Right kidney (tissue), 1 donor: Measurements from ENCODE around the gene AVL9.

ENCODE experiments used
- DNase-seq: peaks from one replicate; pipeline ENCODE4 v3.0.0-alpha.2; 2016

The AVL9 gene

DNA sequence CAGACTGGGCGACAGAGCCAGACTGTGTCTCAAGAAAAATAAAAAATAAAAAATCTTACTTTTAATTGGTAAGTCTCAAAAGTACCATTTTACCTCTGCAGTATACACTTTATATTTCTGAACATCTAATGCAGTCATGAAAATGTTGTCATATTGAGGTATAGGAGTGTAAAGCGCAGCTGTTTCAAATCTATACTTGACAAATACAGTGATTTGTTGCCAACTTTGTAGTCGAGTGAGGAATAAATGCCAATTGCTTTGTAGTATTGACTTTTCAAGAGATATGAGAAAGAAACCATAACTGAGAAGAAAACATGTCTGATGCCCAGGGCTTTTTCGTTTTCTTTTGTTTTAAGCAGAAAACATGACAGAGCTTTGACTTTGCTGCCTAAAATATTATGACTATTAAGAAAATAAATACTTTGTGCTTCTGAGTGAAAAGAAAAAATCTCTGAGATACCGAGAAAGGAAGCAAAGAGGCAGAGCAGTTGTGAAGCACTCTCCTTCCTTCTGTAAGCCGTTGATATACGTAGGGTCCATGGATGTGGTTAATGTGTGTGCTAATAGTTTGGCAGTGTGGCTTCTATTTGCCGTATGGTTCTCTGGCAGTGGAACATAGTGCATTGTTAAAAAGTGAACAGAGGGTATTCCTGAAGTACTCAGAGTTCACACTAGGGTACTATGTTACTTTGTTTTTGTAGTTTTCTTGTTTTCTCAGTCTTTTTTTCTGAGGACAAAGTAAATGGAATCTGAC, 38.2 kb downstream of the AVL9 start:
- DNase-seq, result no peak

DNA sequence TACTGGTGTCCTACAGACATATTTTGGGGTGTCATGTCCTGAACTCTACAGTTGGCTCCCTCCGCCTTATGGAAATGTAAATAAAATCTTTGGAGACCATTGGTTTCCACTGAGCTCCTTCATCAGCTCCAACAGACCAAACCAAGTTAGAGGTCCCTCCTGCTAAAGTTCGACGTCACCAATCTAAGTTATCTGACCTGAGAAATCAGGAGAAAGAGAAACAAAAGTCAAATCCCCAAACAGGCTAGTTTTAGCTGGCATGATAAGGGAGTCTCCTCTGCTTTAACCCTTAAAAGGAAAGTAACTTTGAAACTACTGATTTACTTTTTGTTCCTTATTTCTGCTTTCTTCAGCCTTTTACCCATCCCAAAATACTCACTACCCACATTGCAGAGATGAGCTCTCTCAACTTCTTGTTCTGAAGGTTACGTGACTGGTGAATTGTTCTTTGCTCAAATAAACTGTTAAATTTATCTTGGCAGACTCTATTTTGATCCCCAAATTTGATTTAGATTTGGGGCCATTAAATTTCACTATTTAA, 39.9 kb downstream of the AVL9 start:
- DNase-seq, result no peak

DNA sequence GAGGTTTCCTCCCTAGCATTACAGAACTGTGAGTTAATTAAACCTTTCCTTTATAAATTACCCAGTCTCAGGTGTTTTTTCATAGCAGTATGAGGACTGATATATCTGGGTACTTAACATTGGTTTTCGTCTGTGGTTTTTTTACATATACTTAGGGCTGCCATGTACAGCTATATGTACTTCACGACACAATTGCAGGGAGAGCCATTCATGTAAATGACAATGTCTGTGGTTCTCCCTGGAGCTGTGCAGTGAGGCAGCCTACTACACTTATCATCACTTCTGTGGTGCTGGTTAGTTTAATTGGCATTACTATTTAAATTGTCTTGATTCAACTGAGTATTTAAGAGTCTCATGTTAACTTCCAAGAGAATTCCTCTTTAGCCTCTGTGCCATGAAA, 40.7 kb downstream of the AVL9 start:
- DNase-seq, result no peak

DNA sequence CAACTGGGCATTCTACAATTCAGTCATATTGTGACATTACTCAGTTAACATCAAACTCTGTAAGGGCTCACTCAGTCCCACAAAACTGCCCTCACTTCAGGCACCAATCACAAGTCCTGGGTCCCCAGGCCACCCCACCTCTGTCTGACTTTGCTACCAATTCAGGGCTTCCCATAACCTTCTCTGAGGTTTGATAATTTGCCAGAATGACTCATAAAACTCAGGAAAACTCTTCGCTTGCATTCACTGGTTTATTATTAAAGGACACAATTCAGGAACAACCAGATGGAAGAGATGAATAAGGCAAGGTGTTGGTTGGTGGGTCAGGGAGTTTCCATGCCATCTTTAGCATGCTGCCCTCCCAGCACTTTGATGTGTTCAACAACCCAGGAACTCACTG, 41.3 kb downstream of the AVL9 start:
- no peak for DNase-seq

DNA sequence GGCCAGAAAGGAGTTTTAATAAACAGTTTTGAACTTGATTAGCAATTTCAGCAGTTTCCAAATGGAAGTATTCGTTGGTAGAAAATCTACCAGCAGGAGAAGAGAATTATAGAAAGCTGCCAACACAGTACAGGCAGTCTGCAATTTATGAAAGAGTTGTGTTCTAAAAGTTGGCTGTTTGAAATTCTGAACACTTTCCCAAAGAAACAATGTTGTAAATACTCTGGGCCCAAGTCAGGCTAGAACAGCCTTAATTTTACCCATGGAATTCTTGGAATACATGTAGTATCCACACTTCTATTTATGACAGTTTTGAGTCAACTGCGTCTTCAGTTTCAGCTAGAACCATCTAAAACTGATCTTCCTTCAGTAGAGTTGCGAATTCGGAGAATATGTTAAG, 42.5 kb downstream of the AVL9 start:
- DNase-seq, result no peak

DNA sequence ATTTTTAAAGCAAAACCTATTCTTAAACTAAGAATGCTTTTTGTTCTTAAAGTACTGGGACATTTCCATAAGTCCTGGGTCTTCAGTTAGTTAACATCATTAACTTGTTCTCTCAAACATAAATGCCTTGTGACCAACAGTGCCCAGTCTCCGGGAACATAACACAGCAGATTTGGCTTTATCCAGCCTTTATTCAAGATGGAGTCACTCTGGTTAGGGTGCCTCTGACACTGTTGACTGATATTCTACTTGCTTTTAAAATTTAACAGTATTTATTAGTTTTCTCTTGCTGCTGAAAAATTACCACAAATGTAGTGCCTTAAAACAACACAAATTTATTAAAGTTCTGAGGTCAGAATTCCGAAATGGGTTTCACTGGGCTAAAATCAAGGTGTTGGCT, 44.1 kb downstream of the AVL9 start:
- DNase-seq, result no peak

DNA sequence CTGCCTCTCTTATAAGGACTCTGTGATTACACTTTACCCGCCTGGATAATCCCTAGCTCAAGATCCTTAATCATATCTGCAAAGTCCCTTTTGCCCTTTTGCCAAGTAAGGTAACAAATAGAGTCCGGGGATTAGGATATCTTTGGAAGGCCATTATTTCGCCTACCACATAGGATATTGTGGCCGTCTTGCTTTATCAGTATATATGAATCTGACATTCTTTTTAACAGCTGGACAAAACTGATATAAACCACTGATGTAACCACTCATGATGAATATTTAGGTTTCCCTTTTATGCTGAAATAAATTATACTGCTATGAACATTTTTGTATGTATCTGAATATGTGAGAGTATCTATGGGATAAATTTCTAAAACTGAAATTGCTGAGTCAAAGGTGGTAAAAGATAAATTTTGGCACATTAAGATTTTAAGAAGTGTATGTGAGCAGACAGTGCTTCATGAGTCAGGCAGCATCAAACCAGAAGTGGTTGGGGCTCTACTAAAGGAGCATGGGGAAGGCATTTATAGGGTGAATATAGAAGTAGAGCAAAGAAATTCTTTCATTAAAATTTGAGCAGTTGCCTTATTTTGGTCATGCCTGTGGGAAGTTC, 44.7 kb downstream of the AVL9 start:
- no peak for DNase-seq

DNA sequence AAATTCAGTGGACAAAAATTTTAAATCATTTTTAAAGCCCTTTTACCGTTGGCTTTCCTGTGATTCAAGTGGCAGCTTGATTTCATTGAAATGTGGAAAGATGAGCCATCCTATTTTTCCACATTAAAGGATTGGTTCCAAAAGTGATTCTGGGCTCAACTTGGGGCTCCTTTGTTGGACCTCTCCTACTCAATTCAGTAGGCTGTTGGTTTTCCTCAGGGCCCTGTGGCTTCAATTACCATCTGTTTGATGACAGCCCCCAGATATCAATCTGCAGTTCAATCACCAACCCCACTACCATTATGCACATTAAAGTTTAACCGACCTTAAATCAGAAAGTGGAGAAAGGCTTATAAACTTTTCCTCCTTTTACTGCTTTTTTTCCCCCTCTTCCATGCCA, 47.3 kb downstream of the AVL9 start:
- DNase-seq, result no peak

DNA sequence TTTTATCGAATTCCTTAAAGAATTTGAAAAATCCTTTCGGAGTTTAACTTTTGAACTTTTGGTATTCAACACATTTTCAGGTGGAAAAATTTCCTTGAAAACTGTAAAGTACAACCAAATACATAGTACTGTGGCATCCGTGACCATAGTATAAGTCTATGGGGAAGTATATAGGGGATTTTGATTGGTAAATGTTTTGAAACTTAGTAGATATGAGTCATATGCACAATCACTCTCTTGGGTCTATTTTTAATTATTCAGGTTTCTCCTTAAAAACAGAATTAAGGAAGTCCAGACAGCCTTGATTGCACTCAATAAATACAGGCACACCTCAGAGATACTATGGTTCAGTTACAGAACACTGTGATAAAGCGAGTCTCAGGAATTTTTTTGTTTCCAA, 64.2 kb downstream of the AVL9 start:
- DNase-seq, result no peak

DNA sequence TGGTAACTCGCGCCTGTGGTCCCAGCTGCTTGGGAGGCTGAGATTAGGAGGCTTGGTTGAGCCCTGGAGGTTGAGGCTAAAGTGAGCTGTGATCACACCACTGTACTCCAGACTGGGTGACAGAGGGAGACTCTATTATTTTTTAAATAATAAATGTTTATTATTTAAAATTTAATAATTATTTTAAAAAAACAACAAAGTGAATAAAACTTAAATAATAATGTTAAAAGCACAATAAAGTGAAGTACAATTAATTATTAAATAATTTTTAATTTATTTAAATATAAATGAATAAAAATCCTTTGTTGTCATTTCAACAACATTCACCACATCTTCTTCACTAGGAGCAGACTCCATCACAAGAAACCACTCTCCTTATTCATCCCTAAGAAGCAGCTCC, 64.8 kb downstream of the AVL9 start:
- DNase-seq, result no peak

DNA sequence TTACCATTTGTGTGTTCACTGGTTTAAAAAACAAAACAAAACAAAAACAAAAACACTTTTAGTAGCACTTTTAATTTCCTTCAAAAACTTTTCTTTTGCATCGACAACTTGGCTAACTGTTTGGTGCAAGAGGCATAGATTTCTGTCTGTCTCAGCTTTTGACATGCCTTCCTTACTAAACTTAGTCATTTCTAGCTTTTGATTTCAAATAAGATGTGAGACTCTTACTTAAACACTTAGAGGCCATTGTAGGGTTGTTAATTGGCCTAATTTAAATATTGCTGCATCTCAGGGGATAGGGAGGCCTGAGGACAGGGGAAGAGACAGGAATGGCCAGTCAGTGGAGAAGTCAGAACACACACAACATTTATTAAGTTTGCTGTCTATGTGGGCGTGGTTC, 66.3 kb downstream of the AVL9 start:
- no peak for DNase-seq

DNA sequence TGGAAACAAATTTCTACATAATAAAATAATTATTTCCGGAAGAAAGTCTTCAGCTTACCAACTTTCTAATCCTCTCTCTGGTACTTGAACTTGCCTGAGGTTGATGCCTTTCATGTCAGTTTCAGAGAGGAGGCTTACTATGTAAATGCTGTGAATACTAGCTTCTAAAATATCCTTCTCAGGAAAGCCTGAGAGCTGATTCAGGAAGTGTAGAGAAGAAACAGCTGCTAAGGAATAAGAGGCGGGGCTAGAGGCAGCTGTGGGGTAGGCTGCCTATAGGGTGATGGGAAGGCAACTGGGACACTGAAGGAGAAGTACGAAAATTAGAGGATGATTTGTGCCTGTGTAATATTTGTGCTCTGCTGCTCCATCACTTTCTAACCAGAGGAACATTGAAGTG, 69.3 kb downstream of the AVL9 start:
- no peak for DNase-seq

DNA sequence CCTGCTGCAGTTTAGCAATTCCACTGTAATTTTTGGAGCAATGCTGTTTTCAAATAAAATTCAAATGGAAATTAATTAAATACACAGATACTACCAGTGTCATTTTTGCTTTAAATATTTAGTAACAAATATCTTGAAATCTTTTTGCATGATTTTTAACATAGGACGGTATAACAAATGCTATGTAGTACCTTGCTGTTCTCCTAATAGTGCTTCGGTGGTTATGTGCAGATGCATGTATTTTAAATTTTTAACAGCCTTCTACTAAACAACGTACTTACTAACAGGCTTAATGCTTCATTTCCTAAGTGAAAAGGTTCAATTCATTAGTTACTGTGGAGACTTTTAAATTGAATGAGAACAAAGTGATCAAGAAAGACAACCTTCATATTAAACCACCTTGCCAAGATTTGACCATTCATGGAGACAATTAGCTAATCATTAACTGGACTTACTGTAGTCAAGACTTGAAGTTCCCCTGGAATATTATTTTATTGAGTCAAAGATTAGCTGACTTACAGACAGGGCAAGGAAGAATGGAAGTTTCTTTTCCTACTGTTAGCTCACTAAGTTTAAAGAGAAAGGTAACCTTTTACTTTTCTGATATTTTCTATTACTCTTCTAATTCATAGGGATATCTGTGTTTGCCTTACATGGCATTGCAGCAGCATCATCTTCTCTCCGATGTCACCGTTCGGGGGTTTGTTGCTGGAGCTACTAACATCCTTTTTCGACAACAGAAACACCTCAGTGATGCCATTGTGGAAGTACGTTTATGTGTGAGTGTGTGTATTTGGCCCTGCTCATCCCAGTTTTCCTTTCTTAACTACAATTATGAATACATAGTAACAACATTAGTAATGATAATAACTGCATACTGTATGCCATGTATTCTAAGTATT, 74.3 kb downstream of the AVL9 start:
- DNase-seq, result no peak

DNA sequence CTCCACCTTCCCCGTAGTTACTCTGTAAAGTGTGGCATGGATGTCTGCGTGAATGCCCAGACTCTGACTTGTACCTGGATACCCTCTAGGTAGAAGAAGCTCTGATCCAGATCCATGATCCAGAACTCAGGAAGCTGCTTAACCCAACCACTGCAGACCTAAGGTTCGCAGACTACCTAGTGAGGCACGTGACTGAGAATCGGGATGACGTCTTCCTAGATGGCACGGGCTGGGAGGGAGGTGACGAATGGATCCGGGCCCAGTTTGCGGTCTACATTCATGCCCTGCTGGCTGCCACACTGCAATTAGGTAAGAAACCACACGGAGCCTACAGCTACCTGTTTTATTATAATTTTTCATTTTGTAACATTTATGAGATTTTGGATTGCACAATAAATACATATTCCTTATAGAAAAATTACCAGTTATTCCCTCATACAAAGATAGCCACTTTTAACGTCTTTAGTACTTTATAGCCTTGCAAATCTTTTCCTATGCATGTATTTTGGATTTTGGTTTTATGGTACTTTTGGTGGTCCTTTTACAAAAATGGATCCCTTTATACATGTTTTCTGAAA, 77.9 kb downstream of the AVL9 start:
- no peak for DNase-seq

DNA sequence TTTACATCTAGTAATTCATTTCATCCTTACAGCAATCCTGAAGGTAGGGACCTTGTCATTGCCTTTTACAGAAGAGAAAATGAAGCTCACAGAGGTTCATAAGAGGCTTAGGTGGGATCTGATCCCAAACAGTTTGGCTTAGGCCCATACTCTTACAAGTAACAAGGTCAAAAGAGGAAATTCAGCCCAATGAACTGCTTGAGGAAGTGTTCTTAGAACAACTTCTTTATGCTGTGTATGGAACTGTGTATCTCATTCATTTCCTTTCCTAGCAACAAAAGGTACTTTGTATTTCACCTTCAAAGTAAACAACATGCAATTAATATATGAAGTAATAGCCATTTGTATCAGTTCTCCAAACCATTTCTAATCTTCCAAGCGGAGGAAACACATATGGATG, 79.3 kb downstream of the AVL9 start:
- no peak for DNase-seq

DNA sequence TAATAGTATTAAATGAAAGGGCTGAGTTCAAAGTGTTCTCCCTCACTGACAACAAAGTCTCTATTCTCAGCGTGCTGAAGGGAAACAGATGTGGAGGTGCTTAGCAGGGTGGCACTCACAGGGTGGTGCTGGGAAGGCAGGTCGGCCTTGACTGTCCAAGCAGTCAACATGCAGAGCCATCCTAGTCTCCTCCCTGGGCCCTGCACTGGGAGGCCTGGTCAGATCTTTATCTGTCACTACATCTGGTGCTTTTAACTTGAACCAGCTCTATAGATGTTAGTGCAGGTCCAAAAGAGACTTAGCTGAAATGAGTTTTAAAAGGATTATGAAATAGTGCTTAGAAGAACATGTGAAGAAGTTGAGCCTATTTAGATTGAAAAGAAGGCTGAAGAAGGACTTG, 82.1 kb downstream of the AVL9 start:
- no peak for DNase-seq

DNA sequence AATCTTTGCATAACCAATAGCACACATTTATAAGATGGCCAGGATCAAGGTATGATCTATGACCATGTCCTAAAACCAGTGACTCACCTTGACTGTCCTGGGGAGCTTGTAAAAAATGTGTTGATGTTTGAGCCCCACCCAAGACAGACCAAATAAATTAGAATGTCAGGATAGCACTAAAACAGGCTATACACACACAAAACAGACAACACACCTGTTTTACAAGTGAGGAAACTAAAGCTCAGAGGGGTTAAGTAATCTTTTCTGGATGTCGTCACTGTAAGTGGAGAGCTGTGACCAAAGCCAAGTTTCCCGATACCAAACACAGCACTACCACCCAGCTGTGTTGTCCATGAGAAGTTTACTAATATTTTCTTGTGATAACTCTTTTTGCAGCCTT, 84.5 kb downstream of the AVL9 start:
- DNase-seq, result no peak

DNA sequence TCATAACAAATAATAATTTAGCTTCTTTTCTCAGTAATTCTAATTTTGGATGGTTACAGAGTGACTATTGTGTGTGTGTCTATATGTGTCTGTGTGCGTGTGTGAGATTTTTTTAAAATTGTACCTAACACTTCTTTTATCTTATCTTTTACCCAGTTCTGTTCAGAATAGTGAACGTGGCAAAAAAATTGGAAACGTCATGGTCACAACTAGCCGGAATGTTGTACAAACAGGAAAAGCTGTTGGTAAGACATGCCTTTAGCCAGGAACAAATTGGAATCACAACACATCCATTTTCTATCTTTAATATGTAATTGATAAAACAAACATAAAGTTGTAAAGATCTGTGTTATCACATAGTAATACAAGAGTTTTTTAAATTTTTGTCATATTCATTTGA, 85.4 kb downstream of the AVL9 start:
- no peak for DNase-seq

DNA sequence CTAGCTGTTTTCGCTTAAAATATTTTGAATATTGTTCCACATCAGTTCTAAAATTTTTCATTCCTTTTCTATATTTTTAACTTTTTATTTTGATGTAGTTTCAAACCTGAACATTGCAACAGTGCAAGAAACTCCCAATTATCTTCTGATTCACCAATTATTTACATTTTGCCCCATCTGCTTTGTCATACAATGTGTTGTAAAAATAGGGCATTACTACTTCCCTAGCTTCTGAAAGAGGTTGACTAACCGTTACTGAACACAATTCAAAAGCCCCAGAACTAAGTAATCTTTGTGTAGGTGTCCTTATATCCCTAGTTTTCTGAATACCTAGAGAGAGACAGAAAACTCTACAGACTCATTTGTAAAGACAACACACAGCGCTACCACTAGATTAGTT, 86.7 kb downstream of the AVL9 start:
- no peak for DNase-seq

DNA sequence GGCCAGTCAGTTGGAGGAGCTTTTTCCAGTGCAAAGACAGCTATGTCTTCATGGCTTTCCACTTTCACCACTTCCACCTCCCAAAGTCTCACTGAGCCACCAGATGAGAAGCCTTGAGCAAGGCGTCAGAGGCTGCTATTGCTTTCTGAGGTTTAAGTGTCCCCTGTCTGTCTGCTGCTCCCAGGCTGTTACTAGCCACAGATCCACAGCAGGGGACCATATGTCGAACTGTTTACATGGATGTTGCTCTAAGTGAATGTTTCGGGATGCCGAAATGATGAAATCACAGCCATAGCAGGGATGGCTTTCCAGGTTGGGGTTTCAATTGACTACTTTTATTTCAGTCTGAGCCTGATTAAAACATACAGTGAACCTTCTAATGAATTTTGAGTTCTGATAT, 88.5 kb downstream of the AVL9 start:
- DNase-seq, result no peak

DNA sequence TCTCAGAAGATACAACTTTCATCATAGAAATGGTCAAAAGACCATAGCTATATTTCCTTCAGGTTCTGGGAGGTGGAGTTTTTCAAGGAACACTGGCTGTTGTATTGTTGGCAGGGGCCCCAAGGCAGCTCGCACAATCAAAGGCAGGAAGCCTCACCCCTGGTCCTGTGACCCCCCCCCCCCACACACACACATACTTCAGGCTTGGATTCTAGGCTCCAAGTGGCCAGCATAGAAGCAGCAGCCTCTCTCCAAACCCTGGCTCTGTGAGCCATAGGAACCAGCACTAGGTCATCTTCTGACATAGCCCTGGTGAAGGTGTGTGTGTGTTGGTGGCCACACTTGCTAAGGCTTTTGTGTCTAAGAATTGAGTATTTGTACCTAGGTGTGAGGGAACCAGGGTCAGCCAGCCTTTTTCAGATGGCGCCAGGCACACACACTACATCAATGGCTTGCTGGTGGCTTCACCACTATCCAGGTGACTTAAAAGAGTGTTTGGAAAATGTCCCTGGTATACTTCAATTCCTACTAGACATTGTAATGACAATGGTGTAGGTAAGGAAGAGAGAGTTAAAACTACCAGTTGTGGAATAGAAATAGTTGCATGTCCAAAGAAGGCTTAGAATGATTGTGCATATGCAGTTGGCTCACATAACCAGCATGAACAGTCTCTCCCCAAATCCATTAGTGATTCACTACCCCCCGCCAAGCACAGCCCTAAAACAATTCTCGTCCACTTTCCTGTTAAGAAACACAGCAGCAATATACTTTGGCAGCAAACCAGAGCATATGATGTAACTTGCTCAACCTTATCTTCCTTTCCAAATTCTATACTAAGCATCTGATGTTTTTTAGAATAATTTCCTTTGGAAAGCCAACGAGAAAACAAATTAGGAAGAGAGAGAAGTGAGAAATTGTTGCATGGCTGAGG, 91.3 kb downstream of the AVL9 start:
- DNase-seq, result no peak
